GM18907 (cell line): Measurements from ENCODE around the gene SFI1.
"Not testable (repeated sequence)": the region's sequence is repeated elsewhere in the genome, so short reads cannot be mapped to it uniquely, and the experiment has no call there.

ENCODE experiments used
- ATAC-seq: cut with Tn5 transposase; IDR thresholded peaks from one replicate; pipeline ENCODE4 v1.9.1; 2021; ENCODE audit warnings: mild to moderate bottlenecking, moderate library complexity; ENCODE audit not compliant: unreplicated experiment

Gene SFI1

DNA sequence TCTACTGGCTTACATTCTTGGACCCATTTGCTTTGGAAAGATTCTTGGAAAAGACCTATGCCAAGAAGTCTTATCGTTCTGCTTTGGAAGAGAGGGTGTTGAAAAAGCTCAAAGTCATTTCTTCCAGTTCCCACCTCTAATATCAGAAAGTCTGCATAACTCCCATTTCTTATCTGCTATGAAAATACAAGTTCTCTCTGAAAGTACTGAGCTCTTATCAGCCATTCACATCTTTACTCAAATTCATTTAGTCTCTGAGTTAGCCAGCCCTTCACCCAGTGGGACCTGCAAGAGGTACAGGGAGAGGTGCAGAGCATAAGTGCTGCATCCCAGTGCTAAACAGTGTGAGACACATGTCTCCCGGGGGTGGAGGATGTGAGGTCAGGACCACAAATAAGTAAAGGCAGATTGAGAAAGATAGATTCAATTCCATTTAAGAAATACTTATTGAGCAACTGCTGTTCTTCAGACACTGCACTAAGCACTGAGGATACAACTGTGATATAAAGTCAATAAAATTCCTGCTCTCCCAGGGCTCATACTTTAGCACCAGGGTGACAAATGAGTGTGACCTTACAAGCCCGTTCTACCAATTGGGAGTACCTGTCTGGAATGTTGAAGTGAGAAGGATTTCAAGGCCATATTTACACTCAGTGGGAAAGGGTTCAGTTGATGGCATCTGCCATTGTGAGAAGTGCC lies 89.0 kb downstream of the SFI1 start:
- ATAC-seq, result no peak

DNA sequence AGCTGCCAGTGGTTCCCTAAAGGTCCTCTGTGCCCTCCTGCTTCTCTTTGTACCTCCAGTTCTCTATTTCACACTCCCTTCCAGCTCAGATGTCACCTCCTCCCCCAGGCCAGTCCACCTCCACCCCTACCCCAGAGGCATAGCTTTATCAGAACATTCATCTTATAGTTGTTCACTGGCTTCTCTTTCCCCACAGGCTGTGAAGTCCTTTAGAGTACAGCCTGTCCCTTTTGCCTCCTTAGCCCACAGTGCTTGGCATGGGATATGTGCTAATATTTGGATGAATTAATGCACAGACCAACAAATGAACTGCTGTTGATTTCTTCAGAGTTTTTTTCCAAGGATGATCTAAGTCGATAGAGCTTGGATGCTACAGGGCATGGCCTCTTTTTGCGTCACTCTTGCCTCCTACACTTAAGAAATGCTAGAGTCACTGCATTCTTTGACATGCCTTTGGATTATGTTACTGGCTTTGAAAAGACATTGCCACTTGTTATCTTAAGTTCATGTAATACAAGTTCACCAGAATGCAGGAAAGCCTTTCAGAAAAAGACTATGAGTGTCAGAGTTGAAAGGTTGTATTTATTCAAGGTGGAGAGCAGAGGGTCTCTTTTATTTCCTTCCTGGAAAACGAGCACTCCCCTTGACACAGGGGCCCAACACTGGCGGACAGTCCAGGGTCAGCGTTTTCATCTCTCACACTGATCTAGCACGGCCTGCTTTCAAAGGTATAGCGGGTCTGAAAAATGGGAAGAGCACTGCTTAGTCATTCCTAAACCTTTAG lies 90.0 kb downstream of the SFI1 start:
- no peak for ATAC-seq

- ATAC-seq, result no peak
Observed at GRCh38 chr22:31588970-31589675, 92.8 kb downstream of the SFI1 start.

- ATAC-seq, result not testable (repeated sequence)
Observed at GRCh38 chr22:31590161-31590560, 93.8 kb downstream of the SFI1 start.

- no peak for ATAC-seq
Observed at GRCh38 chr22:31595271-31595670, 98.9 kb downstream of the SFI1 start.

DNA sequence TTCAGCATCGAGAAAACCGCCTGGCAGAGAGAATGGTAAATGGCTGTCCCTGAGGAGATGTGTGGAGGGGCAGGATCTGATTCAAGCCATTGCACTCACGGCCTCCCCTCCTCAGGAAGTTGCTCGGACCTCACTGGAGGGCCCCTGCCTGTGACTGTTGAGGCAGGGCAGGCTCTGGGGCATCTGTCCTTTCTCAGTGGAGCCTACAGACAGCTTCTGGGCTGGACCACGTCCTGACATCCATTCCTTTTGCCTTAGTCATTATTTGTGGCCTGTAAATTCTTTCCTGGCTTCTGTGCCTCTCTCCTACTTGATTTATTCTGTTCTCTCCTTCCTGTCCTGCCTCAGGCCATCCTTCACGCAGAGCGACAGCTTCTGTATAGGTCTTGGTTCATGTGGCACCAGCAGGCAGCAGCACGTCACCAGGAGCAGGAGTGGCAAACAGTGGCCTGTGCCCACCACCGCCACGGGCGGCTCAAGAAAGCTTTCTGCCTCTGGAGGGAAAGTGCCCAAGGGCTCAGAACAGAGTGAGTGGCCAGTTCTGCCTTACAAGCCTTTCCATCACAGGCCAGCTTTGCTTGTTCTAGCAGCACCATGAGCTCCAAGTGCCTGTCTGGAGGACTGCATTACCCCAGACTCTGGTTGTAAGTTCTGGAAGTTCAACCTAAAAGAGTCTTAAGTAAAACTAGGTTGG lies 106.1 kb downstream of the SFI1 start:
- no peak for ATAC-seq

GRCh38 chr22:31603081-31603525 lies 106.8 kb downstream of the SFI1 start:
- ATAC-seq, result no peak

- no peak for ATAC-seq
Observed at GRCh38 chr22:31603574-31603973, 107.2 kb downstream of the SFI1 start.

DNA sequence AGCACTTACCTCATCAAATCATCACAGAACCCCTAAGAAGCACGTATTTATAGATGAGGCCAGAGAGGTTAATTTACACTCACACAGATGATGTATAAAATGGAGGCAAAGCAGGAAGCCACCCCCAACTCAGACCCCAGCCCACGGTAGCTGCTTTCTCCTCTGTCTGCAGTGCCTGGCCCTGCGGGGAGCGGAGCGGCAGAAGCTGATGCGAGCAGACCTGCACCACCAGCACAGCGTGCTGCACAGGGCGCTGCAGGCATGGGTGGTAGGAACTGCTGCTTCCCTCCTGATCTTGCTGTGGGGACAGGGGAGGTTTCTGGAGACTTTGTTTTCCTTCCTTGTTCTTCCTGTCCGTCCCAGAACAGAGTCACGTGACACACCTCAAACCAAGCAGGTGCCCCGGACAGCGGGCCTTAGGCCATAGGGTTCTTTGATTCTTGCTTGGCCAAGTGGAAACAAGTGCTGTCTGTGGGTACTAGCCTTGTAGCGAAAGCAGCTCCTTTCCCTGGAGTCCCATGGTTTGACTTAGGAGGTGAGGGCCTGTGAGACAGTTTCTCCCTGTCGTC lies 107.9 kb downstream of the SFI1 start:
- no peak for ATAC-seq

- ATAC-seq, result no peak
Observed at GRCh38 chr22:31604746-31605705, 108.7 kb downstream of the SFI1 start.

DNA sequence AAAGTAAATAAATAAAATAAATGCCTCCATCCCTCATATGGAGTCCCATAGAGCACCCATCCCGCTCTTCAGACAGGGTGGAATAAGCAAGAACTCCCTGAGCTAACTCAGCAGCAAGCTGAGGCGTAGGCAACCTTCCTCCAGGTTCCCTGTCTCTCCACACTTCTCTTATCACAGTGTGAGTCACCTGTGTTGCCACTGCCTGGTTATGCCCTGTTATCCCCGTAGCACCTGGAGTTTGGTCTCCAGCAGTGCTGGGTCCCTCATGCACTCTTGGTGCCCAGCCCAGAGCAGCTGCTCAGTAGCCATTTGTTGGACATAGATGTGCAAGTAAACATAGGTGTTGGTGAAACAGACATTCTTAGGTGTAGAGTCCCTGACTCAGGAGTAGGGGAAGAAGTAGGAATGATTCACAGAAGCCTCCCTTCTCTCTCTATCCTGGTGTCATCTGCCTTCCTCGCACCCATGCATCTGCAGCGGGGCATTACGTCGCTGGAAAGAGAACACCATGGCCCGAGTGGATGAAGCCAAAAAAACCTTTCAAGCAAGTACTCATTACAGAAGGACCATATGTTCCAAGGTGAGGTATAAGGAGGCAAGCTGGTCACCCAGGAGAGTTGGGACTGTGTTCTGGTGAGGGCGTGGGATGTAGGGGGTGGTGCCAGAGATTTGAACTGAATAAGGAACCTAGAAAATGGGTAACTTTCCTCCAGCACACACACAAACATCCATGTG lies 109.7 kb downstream of the SFI1 start:
- ATAC-seq, result no peak

GRCh38 chr22:31607696-31608095 lies 111.4 kb downstream of the SFI1 start:
- no peak for ATAC-seq

- ATAC-seq, result no peak
Observed at GRCh38 chr22:31609716-31610115, 113.4 kb downstream of the SFI1 start.

GRCh38 chr22:31610611-31611010 lies 114.3 kb downstream of the SFI1 start:
- ATAC-seq, result no peak

DNA sequence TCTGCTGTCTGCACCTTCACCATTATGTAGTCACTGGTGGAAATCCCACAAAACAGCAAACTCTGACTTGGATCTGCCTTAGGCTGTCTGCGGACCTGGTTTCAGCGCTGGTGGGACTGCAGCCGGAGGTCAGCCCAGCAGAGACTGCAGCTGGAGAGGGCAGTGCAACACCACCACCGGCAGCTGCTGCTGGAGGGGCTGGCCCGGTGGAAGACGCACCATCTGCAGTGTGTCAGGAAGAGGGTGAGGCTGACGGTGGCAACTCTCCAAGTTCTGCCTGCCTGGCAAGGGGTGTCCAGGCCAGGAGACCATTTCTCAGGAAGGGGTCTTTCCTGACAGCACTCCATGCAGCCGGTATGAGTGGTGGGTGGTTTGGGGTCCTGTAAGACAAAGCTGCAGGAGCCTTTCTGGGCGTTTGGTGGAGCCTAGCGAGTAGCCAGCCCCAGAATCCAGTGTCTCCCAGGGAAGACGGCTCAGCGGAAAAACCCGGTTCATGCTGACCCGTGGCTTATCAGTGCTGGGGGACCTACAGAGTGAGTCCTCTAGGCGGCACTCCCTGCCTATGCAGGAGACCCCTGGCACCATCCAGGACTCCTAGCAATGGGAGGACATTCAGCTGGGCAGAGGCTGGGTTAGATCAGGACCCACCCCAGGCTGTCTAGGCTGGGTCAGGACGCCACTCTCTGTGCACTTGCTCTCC lies 114.9 kb downstream of the SFI1 start:
- no peak for ATAC-seq

- ATAC-seq, result no peak
Observed at GRCh38 chr22:31612891-31613285, 116.6 kb downstream of the SFI1 start.

DNA sequence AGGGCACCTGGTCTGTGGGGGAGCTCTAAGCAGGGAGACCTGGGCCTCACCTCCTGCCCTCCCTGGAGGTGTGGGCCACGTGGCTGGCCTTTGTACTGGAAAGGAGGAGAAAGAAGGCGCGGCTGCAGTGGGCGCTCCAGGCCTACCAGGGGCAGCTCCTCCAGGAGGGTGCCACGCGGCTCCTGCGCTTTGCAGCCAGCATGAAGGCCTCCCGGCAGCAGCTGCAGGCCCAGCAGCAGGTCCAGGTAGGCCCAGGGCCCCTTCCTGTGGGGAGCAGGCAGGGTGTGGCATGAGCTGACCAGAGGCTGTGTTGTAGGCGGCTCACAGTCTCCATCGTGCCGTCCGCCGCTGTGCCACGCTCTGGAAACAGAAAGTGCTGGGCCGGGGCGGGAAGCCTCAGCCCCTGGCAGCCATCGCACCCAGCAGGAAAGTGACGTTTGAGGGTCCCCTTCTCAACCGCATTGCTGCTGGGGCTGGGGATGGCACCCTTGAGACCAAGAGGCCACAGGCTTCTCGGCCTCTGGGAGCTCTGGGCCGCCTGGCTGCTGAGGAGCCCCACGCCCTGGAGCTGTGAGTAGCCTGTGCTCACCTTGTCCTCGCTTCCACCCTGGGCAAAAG lies 117.1 kb downstream of the SFI1 start:
- no peak for ATAC-seq

DNA sequence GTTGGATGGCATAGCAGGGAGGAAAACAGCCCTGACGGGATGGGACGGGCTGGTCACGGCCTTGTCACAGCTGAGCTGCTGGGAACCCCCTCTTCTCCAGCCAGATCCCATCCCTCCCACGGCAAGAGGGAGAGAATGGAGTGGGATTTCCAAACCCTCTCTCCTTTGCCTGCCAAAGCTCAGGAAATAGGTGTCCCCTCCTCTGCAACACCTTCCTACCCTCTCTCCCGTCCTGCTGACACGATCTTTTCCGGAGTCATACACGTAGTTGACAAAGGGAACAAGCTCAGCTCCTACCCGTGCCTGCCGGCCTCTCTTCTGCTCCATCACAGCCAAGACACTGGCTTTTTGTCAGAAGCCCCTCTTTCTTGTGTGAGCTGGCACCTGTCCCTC lies 117.6 kb downstream of the SFI1 start:
- no peak for ATAC-seq
